NCI-H82 (cell line): ENCODE measurements around the gene ATAD3C.
"Not testable (repeated sequence)": the region's sequence is repeated elsewhere in the genome, so short reads cannot be mapped to it uniquely, and the experiment has no call there.

Experiments used
- DNase-seq: peaks from one replicate; lab custom pipeline; 2025; lab: John Stamatoyannopoulos, UW

Gene ATAD3C

DNA sequence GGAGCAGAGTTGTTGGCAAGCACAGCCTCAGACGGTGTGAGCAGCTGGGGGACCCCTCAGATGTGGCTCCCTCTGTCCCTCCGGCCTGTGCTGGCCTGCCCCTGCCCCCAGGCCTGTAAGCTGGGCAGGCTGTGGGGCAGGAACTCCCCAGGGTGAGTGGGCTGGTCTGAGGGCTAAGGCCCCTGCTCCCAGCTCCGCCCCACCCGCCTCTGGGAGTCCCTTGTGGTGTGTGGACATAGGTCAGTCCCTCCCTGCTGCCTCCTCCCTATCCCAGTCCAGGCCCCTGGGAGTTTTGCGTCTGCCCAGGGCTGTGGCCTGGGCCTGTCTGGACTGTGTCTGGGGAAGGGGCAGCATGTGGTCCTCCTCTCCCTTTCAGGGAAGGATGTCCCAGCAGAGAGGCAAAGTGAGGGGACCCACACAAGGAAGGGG lies 17.6 kb upstream of the ATAD3C start:
- DNase-seq: peak; percentile 55

DNA sequence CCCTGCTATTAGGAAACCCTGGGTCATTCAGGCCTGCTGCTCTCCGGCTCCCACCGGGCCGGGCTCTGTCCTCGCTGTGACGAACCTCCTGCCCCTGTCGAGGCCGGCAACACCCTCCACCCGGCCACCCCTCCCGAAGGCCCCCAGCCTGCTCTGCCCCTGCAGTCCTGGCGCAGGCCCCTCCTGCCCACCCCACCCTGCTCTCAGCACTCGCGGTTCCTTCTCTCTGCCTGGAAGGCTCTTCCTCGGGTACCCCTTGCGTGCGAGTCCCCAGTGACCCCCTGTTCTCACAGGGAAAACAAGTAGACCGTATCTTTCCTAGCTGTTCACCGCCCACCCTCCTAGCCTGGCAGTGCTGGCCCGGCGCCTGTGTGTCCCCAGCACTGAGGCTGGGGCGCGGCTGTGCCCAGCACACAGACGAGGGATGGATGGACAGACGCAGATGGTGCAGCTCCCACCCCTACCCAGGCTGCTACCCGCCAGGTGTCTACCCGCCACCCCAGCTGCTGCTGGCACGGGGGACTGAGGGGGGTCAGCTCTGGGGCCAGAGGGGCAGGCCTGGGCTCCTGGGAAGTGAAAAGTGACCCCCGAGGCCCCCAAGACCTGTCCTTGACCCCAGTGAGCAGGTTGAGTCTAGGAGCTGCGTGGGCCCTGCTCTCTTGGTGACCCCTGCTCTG lies 17.1 kb upstream of the ATAD3C start:
- no peak for DNase-seq

DNA sequence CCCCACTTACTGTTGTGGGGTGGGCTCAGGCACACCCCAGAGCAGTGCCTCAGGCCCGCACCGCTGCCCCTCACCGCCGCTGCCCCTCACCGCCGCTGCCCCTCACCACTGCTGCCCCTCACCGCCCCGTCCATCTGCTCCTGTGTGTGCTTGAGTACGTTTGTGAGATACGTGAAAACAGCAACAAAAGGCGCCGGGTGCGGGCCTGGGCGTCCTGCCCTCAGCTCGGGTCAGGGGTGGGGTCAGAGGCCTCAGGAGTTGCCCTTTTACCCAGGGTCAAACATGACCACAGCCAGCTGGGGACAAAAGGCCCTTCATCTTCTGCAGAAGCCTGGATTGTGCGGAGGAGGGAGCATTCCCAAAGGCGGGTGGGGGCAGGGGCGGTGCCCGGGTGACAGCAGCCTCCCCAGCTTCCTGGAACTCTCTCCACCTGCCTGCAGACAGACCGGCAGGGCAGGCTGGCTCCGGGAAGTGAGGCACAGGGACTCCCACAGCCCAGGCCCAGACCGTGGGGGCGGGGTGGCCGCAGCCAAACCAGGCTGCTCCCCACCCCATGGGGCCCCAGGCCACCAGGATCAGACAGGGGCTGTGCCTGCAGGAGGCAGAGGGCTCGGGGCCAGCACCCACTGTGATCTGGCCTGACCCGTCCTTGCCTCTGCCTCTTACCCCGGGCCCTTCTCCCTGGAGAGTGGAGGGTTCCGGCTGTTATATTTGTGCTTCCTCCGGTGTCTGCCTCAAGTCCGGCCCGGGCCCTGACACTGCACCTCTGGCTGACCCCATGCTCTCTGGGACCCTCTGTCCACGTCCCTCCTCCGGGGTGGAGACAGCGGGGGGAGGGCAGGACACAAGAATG lies 16.3 kb upstream of the ATAD3C start:
- DNase-seq: peak; percentile 73

DNA sequence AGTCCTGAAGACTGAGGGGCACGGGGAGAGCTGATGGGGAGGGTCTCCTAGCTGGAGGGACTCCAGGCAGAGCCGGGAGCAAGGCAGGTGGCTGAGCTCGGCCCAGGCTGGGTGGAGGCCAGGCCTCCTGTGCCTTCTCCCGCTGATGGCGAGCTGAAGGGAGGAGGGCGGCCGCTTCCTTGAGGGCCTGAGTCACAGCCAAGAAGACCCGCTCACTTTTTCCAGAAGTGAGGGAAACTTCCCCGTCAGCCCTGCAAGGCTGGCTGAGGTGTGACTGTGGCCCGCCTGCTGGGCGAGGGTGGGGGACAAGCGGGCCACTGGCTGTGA lies 15.7 kb upstream of the ATAD3C start:
- no peak for DNase-seq

DNA sequence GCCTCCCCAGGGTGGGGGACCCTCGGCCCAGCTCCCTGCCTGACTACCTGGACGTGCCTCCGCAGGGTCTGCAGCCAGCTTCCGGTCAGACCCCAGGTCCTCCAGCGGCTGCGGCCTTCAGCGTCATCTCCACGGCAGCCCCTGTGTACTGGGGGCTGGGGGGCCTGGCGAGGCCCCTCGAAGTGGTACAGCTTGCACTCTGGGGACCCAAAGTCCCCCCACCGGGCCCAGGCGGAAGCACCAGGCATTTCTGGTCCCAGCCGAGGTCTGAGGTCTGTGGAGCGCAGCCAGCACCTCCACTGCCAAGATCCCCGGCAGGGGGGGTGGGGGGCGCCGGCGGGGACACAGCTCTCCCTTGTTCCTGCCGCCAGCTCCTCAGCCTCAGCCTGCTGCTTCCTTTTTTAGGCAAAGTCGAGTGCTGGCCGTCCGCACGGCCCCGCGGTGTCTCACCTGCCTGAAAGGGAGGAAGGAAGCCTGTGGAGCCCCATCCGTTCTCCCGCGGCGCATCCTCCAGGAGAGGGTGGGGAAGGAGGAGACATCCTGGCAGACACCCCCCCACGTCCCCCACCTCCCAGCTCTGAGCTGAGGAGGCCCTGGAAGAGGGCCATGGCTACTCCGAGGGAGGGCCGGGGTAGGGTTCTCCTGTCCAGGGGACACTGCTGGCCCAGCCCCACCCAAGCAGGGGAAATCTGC lies 15.2 kb upstream of the ATAD3C start:
- DNase-seq: no peak

DNA sequence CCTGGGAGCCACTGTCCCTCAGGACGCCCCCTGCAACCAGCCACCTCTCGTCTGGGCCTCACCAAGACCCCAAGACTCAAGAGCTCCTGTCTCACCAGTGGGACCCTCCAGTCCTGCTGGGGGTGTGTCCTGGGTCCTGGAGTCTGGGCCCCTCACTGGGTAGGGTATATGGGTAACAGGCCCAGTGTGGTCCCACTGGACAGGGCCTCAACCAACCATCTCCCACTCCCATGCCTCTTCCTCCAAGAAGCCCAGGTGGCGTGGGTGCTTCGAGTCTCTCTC lies 14.7 kb upstream of the ATAD3C start:
- DNase-seq: no peak

DNA sequence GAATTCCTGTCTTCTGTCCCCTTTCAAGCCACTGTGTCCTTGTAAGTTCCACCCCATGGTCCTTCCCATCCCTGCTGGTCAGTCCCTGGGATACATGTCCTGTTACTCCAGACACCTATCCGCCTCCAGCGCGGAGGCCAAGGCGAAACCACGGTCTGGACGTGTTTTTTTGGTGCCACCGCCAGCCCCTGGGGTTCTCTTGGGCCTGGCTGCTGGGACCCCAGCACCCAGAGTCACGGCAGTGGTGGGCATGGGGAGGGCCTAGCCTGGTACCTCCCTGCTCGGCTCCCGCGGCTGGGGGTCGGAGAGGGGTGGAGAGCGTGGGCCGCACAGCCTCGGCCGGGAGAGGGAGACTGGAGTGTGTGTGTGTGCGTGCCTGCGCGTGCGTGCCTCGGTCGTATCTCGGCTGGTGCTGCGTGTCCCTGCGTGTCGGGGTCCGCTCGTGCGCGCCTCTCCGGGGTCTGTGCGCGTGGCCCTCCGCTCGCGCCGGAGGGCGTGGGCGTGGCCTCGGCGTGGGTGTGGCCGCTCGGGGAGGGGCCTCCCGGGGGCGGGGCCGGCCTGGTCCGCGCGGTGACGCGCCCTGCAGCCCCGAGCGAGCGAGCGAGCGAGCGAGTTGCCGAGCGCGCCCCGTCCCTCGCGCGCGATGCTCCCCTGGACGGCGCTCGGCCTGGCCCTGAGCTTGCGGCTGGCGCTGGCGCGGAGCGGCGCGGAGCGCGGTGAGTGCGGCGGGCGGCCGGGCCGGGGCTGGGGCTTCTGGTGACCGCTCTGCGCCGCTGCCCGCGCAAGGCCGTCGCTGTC lies 14.2 kb upstream of the ATAD3C start, which contains the start of gene VWA1:
Gene VWA1 (plus strand): TSS at position 585 of the 798 bp plus-strand sequence. CDS start 59 bp downstream, at position 644.
- DNase-seq: peak; percentile 88

DNA sequence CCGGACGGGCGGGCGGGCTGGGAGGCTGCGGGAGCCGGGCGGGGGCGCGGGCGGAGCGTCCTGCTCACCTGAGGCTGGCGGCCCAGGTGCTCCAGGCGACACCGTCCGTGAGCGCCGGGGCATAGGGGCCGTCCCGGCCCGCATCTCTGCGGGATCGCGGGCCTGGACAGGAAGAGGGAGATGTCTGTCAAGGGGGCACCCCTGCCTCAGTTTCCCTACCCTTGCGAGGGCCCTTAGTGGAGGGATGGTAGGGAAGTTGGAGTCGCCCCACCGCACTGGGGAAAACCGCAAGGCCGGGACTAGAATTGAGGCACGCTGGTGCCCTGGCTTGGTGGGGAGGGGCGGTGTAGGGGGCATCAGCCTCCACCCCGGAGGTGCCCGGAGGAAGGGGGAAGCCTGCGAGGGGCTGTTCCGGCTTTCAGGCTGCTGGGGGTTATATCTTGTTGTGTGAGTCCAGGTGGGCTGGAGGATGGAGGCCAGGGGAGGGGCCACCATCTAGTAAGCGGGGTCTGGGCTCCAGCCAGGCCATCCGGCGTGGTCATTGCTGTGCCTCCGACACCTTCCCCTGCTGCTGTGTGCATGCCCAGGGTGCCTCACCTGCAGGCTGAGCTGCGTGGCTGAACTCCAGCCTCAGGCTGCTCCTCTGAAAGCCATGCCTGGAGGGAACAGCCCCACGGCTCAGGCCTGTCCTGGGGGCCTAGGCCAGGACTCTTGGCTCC lies 13.4 kb upstream of the ATAD3C start:
- DNase-seq: no peak

DNA sequence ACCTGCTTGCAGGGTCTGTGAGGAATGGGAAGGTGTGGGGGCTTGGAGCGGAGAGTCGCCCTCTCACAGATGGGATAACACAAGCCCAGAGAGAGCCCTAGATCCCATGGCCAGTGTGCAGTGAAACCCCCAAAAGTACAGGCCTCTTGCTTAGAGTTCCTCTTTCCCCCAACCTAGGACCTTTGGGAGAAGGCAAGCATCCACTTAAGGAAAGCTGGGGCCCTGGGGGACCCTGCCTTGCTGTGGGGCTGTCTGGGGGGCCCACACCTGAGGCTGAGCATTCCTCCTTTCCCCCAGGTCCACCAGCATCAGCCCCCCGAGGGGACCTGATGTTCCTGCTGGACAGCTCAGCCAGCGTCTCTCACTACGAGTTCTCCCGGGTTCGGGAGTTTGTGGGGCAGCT lies 12.9 kb upstream of the ATAD3C start:
- no peak for DNase-seq

DNA sequence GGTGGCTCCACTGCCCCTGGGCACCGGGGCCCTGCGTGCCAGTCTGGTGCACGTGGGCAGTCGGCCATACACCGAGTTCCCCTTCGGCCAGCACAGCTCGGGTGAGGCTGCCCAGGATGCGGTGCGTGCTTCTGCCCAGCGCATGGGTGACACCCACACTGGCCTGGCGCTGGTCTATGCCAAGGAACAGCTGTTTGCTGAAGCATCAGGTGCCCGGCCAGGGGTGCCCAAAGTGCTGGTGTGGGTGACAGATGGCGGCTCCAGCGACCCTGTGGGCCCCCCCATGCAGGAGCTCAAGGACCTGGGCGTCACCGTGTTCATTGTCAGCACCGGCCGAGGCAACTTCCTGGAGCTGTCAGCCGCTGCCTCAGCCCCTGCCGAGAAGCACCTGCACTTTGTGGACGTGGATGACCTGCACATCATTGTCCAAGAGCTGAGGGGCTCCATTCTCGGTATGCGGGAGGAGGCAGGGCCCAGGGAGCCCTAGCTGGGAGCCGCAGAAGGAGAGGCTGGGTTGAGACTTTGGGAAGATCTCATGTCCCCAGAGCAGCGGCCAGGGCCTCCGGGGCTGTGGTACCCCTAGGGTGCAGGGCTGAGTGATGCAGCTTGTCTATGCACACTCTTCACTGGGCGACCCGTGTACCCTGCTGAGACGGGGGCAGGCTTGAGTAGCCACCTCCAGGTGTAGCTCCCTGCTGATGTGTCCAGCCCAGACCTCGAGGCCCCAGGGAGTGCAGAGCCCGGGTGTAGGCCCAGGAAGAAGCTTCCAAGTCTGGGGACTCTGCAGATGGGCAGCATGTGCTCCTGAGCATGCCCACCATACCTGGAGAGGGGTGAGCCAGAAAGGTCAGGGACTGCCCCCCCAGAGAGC lies 12.2 kb upstream of the ATAD3C start:
- no peak for DNase-seq

DNA sequence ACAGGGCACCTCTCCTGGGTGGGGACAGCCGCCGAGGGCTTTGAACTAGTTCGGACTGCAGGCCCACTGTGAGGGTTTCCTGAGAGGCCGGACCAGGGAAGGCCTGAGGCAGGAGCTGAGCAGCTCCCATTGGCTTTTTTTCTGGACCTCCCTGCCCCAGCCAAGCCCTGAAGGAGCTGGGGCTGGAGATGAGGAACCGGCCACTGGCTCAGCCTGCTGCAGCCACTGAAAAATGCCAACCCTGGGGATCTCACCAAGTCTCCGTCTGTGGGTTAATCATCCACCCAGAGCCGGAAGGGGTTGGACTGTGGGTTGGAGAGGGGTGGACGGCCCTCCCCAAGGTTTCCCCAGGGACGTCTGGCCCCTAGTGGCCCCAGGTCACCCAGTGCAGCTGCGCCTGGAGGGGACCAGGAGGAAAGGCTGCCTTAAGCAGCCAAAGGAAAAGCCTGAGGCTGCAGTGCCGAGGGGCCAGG lies 11.5 kb upstream of the ATAD3C start:
- DNase-seq: no peak

DNA sequence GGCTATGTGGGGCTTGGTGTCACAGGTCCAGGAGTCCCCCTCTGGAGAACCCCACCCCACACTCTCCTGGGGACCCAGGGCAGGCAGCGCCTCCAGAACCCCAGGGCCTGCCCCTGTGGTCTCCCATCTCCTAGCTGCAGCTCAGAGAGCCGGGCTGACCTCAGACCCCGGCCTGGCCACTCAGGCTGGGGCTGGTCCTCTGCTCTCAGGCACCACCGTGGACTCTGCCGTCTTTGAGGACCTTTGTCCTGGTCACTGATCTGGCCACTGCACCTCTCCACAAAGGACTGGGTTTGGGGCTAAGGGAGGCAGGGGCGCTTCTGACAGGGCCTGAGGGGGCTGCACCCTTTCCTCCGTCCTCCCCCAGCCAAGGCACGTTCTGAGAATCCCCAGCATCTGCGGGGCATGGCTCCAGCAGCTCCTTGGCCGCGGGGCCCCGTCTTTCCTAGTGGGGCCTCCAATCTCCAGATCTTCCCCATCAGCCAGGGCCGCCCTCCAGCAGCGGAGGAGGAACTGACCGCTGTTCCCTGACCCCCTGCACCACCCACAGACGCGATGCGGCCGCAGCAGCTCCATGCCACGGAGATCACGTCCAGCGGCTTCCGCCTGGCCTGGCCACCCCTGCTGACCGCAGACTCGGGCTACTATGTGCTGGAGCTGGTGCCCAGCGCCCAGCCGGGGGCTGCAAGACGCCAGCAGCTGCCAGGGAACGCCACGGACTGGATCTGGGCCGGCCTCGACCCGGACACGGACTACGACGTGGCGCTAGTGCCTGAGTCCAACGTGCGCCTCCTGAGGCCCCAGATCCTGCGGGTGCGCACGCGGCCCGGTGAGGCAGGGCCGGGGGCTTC lies 10.7 kb upstream of the ATAD3C start:
- no peak for DNase-seq

DNA sequence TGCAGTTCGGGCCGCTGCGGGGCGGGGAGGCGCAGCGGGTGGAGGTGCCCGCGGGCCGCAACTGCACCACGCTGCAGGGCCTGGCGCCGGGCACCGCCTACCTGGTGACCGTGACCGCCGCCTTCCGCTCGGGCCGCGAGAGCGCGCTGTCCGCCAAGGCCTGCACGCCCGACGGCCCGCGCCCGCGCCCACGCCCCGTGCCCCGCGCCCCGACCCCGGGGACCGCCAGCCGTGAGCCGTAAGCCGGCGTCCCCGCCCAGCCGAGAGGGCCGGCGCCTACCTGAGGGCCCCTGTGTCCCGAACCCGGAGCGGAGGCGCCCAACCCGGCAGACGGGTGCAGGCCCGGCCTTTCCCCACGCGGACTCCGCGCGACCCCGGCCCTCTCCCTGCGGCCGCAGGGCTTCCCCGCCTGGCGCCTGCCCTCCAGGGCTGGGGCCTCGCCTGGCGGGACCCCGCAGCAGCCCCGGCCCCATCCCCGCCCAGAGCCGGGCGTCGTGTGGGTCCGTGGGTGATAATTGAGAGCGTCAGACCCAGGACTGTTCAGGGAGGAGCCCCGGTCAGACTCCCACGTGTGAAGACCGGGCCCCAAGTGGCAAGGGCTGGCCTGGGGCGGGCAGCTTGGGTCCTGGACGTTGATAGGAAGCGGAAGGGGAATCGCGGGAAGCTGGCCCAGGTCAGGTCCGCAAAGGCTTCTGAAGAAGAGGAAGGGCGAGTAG lies 9.8 kb upstream of the ATAD3C start:
- no peak for DNase-seq

DNA sequence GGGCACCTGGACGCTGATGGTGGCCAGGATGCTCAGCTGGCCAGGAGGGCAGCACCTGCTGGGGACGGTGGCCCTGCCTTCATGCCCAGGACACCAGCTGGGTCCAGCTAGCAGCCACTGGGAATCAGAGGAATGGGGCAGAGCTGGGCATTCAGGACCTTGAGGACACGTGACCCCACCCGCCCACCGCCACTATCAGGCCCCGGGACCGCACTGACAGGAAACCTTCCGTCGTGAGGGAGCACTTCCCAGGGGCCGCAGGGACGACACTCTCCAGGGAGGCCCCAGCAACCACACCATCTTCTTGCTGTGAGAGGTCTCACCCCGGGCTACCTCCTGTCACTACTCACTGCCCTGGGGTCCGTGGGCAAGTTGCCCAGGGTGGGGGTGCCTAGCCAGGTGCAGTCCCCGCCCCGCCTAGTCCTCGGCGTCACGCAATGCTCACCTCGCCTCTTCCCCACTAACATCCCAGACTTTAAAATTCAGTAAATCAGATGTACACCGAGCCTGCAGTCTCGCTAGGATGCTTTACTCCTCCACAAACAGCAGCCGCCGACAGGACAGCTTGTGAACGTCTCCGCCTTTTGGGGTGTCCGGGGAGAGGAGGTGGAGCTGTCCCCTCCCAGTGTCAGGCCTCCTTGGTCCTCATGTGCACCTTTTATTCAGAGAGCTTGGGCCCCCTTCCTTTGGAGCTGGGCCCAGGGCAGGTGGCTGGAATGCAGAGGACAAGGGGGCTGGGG lies 9.1 kb upstream of the ATAD3C start:
- no peak for DNase-seq

DNA sequence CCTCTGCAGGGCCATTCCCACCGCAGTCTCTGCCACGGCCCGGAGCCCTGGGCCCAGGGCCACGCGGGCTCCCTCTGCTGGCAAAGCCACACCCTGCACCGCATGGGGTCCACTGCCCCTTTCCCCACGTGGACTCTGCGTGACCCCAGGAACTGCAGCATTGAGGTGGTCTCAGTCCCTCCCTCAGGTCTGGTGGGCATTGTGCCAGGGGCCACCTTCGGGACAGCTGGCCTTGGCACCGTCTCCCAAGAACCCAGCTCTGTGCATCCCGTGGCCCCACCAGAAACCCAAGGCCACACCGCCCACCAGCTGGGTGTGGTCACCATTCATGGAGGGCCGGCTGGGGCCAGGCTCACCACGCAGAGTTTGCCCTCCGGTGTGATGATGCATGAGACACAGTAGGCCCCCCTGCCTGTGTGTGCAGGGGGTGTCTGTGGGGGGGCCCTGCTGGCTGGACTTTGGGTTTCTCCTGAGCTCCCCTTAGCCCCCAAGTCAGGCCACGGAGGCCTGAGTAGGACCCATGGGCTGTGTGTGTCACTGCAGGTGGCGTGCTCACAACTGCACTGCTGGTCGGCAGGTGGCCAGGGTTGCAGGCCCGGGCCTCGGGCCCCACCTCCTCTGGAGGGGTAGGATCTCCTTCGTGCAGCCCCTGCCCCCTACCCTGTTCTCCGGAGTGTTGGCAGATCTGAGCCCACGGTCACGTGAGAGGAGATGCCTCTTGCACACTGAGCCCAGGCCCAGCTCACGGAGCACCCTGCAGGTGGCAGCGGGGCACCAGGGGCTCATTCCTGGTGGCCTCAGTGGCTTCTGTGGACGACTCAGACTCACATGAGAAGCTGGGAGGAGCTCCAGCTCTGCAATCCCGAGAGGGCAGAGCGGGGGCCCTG lies 8.2 kb upstream of the ATAD3C start:
- peak; percentile 90 for DNase-seq

DNA sequence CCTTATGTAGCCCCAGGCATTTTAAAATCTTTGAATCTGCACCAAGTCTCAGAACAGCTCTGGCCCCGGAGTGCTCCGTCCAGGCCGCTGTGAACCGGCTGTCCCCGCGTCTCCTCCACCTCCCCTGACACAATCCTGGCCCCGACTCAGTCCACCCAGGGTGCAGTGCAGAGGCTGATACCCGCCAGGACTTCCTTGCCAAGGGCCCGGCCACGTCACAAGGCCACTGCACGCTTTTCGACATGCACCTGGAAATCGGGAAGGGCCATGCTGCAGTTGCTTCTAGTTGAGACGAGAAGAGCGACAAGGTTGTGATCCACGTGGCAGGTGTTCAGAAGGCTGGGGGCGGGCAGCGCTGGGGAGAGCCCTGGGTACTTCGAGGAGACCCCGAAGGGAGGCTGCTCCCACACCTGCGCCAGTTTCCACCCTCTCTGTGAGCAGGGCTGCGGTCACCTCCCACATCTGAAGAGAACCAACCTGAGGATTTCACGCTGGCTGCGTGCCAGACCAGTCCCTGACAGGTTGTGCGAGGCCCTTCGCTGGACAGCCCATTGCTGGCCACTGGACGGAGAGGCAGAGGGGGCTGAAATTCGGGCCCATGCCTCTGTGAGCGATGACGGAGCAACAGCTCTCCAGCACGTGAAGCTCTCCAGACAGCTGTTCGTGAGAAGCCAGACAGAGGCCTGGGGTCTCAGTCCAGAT lies 7.3 kb upstream of the ATAD3C start:
- DNase-seq: no peak

DNA sequence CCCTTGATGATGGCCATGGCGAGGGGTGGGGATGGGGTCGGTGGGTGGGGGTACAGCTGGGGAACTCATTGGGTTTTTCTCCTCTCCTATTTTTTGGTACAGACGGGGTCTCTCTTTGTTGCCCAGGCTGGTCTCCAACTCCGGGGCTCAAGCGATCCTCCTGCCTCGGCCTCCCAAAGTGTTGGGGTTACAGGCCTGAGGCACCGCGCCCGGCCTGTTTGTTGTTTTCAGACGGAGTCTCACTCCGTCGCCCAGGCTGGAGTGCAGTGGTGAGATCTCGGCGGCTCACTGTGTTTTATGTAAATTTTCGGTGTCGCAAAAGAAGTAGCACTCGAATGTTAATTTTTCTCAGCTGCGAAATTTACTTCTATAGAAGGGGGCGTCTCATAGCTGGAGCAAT lies 2.9 kb upstream of the ATAD3C start:
- DNase-seq: not testable (repeated sequence)
